H1 (cell line): ENCODE measurements around the gene PCDHGA11. TPM values are rescaled to one million over a fixed set of nuclear protein-coding genes. Genes with fewer than 3 reads are reported as not detected.

ENCODE experiments used
- CTCF ChIA-PET: fragments of 300-600 bp; sonication (Branson Sonifier 250); formaldehyde crosslinking; loops from one replicate; lab custom pipeline; 2021; ENCODE audit not compliant: partially characterized antibody; lab: Charles Lee
- POLR2A ChIA-PET: fragments of 300-600 bp; sonication (Branson Sonifier 250); formaldehyde crosslinking; loops from one replicate; lab custom pipeline; 2021; ENCODE audit warnings: inconsistent platforms; ENCODE audit not compliant: partially characterized antibody; lab: Charles Lee
- DNase-seq, 2 experiments: peaks; one replicate each; pipeline versions ENCODE4 v3.0.0 to v3.0.0-alpha.2; 2010 to 2022; ENCODE audit warnings: low spot score in 2 of 2, low read depth in 1 of 2, mixed read lengths in 1 of 2
- FAIRE-seq: peaks from 2 replicates; lab custom pipeline; 2011; peaks lifted over from hg19 to GRCh38; lab: Jason Lieb, UNC
- H2AFZ ChIP-seq: 2 replicates; pipeline ENCODE4 v1.8.1; 2012; ENCODE audit warnings: low read length, inconsistent platforms
- H2AK5ac ChIP-seq: 2 replicates; pipeline ENCODE4 v1.6.1; 2013; ENCODE audit warnings: low read depth, low read length
- H2BK120ac ChIP-seq: replicated peaks from 2 replicates; pipeline ENCODE3; 2013; ENCODE audit warnings: low read depth, low read length, inconsistent platforms
- H2BK12ac ChIP-seq: 2 replicates; pipeline ENCODE4 v1.6.1; 2013; ENCODE audit warnings: low read depth, low read length
- H2BK15ac ChIP-seq: 2 replicates; pipeline ENCODE4 v1.6.1; 2013; ENCODE audit warnings: low read length
- H2BK20ac ChIP-seq: 2 replicates; pipeline ENCODE4 v1.6.1; 2013; ENCODE audit warnings: low read length
- H2BK5ac ChIP-seq: 2 replicates; pipeline ENCODE4 v1.6.1; 2013; ENCODE audit warnings: low read depth, low read length
- H3K14ac ChIP-seq: 2 replicates; pipeline ENCODE4 v1.6.1; 2013; ENCODE audit warnings: inconsistent platforms; ENCODE audit not compliant: insufficient read length
- H3K18ac ChIP-seq: 2 replicates; pipeline ENCODE4 v1.6.1; 2013; ENCODE audit warnings: low read length; ENCODE audit errors: extremely low read depth
- H3K23ac ChIP-seq: 2 replicates; pipeline ENCODE4 v1.6.1; 2013; ENCODE audit warnings: inconsistent platforms; ENCODE audit not compliant: insufficient read length
- H3K23me2 ChIP-seq: 2 replicates; pipeline ENCODE4 v1.6.1; 2013; ENCODE audit warnings: low read depth, low read length
- H3K27ac ChIP-seq: 2 replicates; pipeline ENCODE4 v1.6.1; 2011; ENCODE audit warnings: low read depth, low read length, inconsistent platforms
- H3K27me3 ChIP-seq, 4 experiments: replicated peaks in 1 of 4; 1 replicate in 1 of 4; 2 replicates in 3 of 4; pipeline versions ENCODE4 v1.6.1 to v1.8.1; 2011 to 2013; ENCODE audit warnings: low read length in 3 of 4, mild to moderate bottlenecking in 3 of 4, inconsistent platforms in 2 of 4, mixed read lengths in 2 of 4, moderate library complexity in 1 of 4; ENCODE audit not compliant: control insufficient read depth in 3 of 4, insufficient read depth in 3 of 4; ENCODE audit errors: extremely low read depth in 1 of 4
- H3K36me3 ChIP-seq, 4 experiments: 2 replicates each; pipeline versions ENCODE4 v1.6.1 to v1.8.1; 2011 to 2013; ENCODE audit warnings: mild to moderate bottlenecking in 4 of 4, low read length in 3 of 4, moderate library complexity in 2 of 4, control low read depth in 1 of 4, inconsistent platforms in 1 of 4; ENCODE audit not compliant: insufficient read depth in 4 of 4, control insufficient read depth in 2 of 4
- H3K4ac ChIP-seq: replicated peaks from 2 replicates; pipeline ENCODE3; 2013; ENCODE audit warnings: low read length, low read depth, mixed read lengths, inconsistent platforms; ENCODE audit not compliant: insufficient read length
- H3K4me1 ChIP-seq, 4 experiments: replicated peaks in 1 of 4; 1 replicate in 1 of 4; 2 replicates in 3 of 4; pipeline versions ENCODE4 v1.6.1 to v1.8.1; 2011 to 2013; ENCODE audit warnings: low read length in 3 of 4, inconsistent platforms in 2 of 4, mixed read lengths in 1 of 4; ENCODE audit not compliant: insufficient read depth in 4 of 4, control insufficient read depth in 3 of 4
- H3K4me2 ChIP-seq, 2 experiments: 2 replicates each; pipeline versions ENCODE4 v1.6.1 to v1.8.1; 2011 to 2013; ENCODE audit warnings: low read depth in 2 of 2, low read length in 2 of 2, control low read depth in 1 of 2, inconsistent platforms in 1 of 2, mild to moderate bottlenecking in 1 of 2; ENCODE audit not compliant: insufficient read depth in 1 of 2
- H3K4me3 ChIP-seq, 4 experiments: fragments of 200-600, 300-600 bp in 1 of 4; sonication (generic), shearing (Covaris generic), sonication (Bioruptor Twin) in 1 of 4; 2 replicates each; pipeline versions ENCODE4 v1.5.1 to v1.8.1; 2011 to 2016; ENCODE audit warnings: low read length in 4 of 4, low read depth in 3 of 4, control low read depth in 2 of 4, inconsistent platforms in 2 of 4, mild to moderate bottlenecking in 2 of 4, mixed read lengths in 1 of 4, moderate library complexity in 1 of 4; ENCODE audit not compliant: insufficient read depth in 2 of 4; ENCODE audit errors: extremely low read depth in 1 of 4
- H3K56ac ChIP-seq: replicated peaks from 2 replicates; pipeline ENCODE3; 2013; ENCODE audit warnings: low read depth, mild to moderate bottlenecking, mixed read lengths, low read length, inconsistent platforms; ENCODE audit not compliant: insufficient read length
- H3K79me1 ChIP-seq: 2 replicates; pipeline ENCODE4 v1.6.1; 2013; ENCODE audit warnings: low read depth, low read length, control low read depth
- H3K79me2 ChIP-seq, 2 experiments: 2 replicates each; pipeline versions ENCODE4 v1.6.1 to v1.8.1; 2012 to 2013; ENCODE audit warnings: low read length in 2 of 2, mild to moderate bottlenecking in 2 of 2, inconsistent platforms in 1 of 2; ENCODE audit not compliant: insufficient read depth in 2 of 2, control insufficient read depth in 1 of 2
- H3K9ac ChIP-seq, 4 experiments: replicated peaks in 1 of 4; 1 replicate in 1 of 4; 2 replicates in 3 of 4; pipeline versions ENCODE4 v1.6.1 to v1.8.1; 2011 to 2013; ENCODE audit warnings: low read depth in 3 of 4, low read length in 3 of 4, control low read depth in 2 of 4, mild to moderate bottlenecking in 2 of 4, moderate library complexity in 2 of 4, inconsistent platforms in 1 of 4; ENCODE audit errors: extremely low read depth in 1 of 4
- H3K9me3 ChIP-seq, 2 experiments: 2 replicates each; pipeline versions ENCODE4 v1.6.1 to v1.8.1; 2012 to 2013; ENCODE audit warnings: mild to moderate bottlenecking in 2 of 2, moderate library complexity in 2 of 2, control low read depth in 1 of 2, inconsistent platforms in 1 of 2, low read depth in 1 of 2, low read length in 1 of 2, mixed read lengths in 1 of 2; ENCODE audit not compliant: insufficient read depth in 2 of 2
- H4K20me1 ChIP-seq, 2 experiments: replicated peaks in 1 of 2; 2 replicates each; pipeline versions ENCODE3 to v1.8.1; 2011 to 2013; ENCODE audit warnings: inconsistent platforms in 2 of 2, low read length in 2 of 2, mild to moderate bottlenecking in 1 of 2; ENCODE audit not compliant: insufficient read depth in 2 of 2, control insufficient read depth in 1 of 2
- H4K5ac ChIP-seq: 2 replicates; pipeline ENCODE4 v1.6.1; 2013; ENCODE audit warnings: low read length, low read depth, mixed read lengths, inconsistent platforms; ENCODE audit not compliant: insufficient read length
- H4K8ac ChIP-seq: 2 replicates; pipeline ENCODE4 v1.8.0; 2013; ENCODE audit warnings: mild to moderate bottlenecking, moderate library complexity, low read length, inconsistent platforms; ENCODE audit not compliant: insufficient read depth; ENCODE audit errors: extremely low read depth
- H4K91ac ChIP-seq: replicated peaks from 2 replicates; pipeline ENCODE3; 2013; ENCODE audit warnings: low read length, mixed read lengths, inconsistent platforms; ENCODE audit not compliant: insufficient read length
- CBX5 ChIP-seq: fragments of 300-800, 300-1000 bp; sonication (generic); IDR thresholded peaks from 2 replicates; pipeline ENCODE4 v1.7.1; 2016; ENCODE audit warnings: antibody characterized with exemption, low read length, low read depth
- CREB1 ChIP-seq: IDR thresholded peaks from 2 replicates; pipeline ENCODE4 v1.6.1; 2012; ENCODE audit warnings: inconsistent platforms
- RAD21 ChIP-seq, 2 experiments: IDR thresholded peaks in 1 of 2; conservative IDR thresholded peaks in 1 of 2; 2 replicates each; pipeline ENCODE4 v1.6.1; 2011; ENCODE audit warnings: low read depth in 2 of 2, low read length in 2 of 2, improper control_type of control experiment in 1 of 2, inconsistent platforms in 1 of 2, mild to moderate bottlenecking in 1 of 2, moderate library complexity in 1 of 2
- SRF ChIP-seq: IDR thresholded peaks from 2 replicates; pipeline ENCODE4 v1.6.1; 2011; ENCODE audit warnings: mild to moderate bottlenecking, low read depth, low read length, moderate library complexity
- WGBS, 2 experiments: shearing (Covaris generic) in 1 of 2; methylation state at CpG; one replicate each; pipeline versions ENCODE4 v1.1.6 to v1.1.7; 2013 to 2015; ENCODE audit warnings: low lambda C conversion rate in 2 of 2, mixed read lengths in 2 of 2, inconsistent platforms in 1 of 2, low coverage in 1 of 2, missing lambda C conversion rate in 1 of 2; ENCODE audit not compliant: insufficient replicate concordance in 2 of 2, insufficient coverage in 1 of 2, insufficient read length in 1 of 2; ENCODE audit errors: extremely low coverage in 1 of 2, missing lambda C conversion rate in 1 of 2; 5-methylcytosine and 5-hydroxymethylcytosine counted together
- polyA plus RNA-seq, 7 experiments: library from polyadenylated mRNA; depleted of rRNA in 3 of 7; stranded (reverse) in 5 of 7; unstranded in 2 of 7; fragments of >200 nt in 5 of 7; fragments of 200-250 nt in 2 of 7; gene quantifications; 1 replicate in 5 of 7; 2 replicates in 1 of 7; 4 replicates in 1 of 7; pipeline versions ENCODE4 v1.2.1 to v1.2.3, GENCODE V29; 2011 to 2013; ENCODE audit warnings: missing spikeins in 2 of 7, mixed read lengths in 2 of 7
- total RNA-seq: library from RNA; stranded (reverse); fragmentation: NEBNext Ultra II Directional; extraction: Animal tissue kit (Norgen Biotek cat#: 25700); gene quantifications from 2 replicates; pipeline ENCODE4 v1.2.1, GENCODE V29; 2021

The PCDHGA11 gene
- total and polyA plus RNA-seq, 2 of the 8 experiments (the other 6 are each of a cell fraction or from before 2014, with no cell fraction given): 2.2 to 8.2 TPM

DNA sequence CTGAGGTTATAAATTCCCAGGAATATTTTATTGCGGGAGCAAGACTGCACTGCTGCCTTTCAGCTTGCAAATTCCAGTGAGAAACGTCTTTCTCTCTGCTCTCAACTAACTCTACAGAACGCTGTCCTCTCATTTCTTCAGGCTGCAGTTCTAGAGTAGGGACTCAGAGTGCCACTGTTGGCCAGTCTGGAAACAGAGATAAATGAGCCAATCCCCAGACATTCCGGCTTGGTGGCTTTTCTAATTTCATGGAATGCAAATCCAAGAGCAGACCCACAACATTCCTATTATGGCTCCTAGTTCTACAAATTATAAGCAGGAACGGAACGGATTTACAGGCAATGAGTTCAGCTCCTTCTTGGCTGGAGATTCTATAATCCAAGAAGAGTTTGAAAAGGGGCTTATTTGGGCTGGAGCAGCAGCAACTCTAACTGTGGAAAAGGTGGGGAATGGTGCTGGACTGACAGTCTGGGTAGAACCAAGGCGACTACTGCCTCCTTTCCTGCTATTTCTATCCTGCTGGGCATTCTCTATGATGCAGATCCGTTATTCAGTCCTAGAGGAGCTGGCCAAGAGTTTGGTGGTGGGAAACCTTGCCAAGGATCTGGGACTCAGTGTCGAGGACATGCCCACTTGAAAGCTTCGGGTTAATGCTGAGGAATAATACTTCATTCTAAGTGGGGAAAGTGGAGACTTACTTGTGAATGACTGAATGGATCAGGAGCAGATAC, 18.7 kb downstream of the PCDHGA11 start:
- no peak for TF ChIP-seq SRF
- no peak for TF ChIP-seq CREB1
- no peak for TF ChIP-seq CBX5
- TF ChIP-seq RAD21 (IDR thresholded peaks at IDR 0.05 in 1 of 2, conservative IDR thresholded peaks at IDR 0.05 in 1 of 2; ENCODE audit: low read depth in 2 of 2, low read length in 2 of 2): peak in 1 of 2 experiments; percentile 33; a peak in 2 of 4 replicates
- TF ChIP-seq, all 59 proteins: peak for 1
- Histone ChIP-seq H2BK5ac (no peak overlapping the region), H2BK120ac (no peak overlapping the region), H3K27me3 (no peaks in the 10 kb centered on the region), H3K56ac (no peak overlapping the region), H3K4me3 (no peak overlapping the region), H4K8ac (no peak overlapping the region), H3K9me3 (peaks cover 2 to 6% of the 10 kb centered on the region in 2 experiments; a peak in 1 of 4 replicates), H3K23me2 (no peaks in the 10 kb centered on the region), H3K14ac (no peak overlapping the region), H3K18ac (no peak overlapping the region), H2BK12ac (no peak overlapping the region), H3K4ac (no peak overlapping the region), H4K5ac (no peak overlapping the region), H3K36me3 (no peaks in the 10 kb centered on the region), H4K20me1 (peaks cover 0 to 2% of the 10 kb centered on the region in 2 experiments), H2AFZ (no peak overlapping the region), H3K79me1 (no peaks in the 10 kb centered on the region), H3K79me2 (no peaks in the 10 kb centered on the region), H3K23ac (no peak overlapping the region), H2BK15ac (no peak overlapping the region), H3K4me1 (no peaks in the 10 kb centered on the region), H4K91ac (no peak overlapping the region), H2AK5ac (no peak overlapping the region), H3K4me2 (no peak overlapping the region), H2BK20ac (no peak overlapping the region), H3K27ac (no peak overlapping the region), H3K9ac (no peak overlapping the region)
- 81% methylated on average over 10 of the region's 10 CpGs; no CpG with 5 or more reads in 1 of the 2 experiments for WGBS, 2 experiments
- FAIRE-seq: no peak
- no peak for DNase-seq
- ChIA-PET CTCF (interaction anchor here (0.6 to 4.9 kb wide), 27 partner anchors 9 to 226 kb away, joined by 3 to 22 read pairs (median 4); partner anchors contain the start of genes PCDHB13, PCDHGA10, PCDHGA11 and PCDHGA12), POLR2A (interaction anchor here (0.9 to 1.0 kb wide), 2 partner anchors 70 to 195 kb away, joined by 3 to 6 read pairs; partner anchors contain the start of gene PCDHB15)
